SKM-1 (cell line): Measurements from ENCODE around the gene RTN4IP1.

Source experiments
- DNase-seq: peaks from one replicate; lab custom pipeline; 2025; ENCODE audit not compliant: unreplicated experiment; lab: John Stamatoyannopoulos, UW

RTN4IP1 gene, protein sequence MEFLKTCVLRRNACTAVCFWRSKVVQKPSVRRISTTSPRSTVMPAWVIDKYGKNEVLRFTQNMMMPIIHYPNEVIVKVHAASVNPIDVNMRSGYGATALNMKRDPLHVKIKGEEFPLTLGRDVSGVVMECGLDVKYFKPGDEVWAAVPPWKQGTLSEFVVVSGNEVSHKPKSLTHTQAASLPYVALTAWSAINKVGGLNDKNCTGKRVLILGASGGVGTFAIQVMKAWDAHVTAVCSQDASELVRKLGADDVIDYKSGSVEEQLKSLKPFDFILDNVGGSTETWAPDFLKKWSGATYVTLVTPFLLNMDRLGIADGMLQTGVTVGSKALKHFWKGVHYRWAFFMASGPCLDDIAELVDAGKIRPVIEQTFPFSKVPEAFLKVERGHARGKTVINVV

DNA sequence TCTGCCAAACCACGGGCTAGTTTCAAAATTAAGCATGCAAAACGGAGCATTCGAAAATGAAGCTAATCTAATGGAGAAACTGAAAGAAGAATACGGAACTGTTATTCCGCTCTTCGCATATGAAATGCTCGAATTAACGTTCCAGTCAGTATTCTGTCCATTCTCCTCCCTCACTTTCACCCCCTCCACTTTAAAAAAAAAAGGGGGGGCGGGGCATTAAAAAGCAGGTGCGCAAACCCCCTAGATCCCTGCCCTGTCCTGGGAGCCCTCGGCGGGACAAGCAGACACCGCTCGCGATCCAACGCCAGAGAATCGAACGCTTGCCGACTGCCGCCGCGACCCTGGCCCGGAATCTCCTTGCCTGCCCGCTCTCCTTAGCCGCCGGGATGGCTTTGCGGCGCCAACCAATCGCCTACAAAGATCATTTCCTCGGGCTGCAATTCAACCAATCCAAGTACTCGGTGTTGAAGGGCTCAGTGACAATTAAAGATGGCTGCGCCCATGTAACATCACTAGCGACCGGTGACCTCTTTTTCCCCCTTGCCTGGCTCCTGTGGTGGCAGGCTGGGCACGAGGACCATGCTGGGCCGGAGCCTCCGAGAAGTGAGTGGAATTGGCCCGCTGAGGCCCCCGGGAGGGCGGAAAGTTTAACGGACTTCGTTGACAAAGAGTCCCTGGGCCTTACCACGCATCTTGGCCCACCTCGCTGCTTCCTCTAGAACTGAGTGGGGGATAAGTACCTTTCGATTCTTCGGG is at the start of gene RTN4IP1, which contains the start of gene QRSL1:
RTN4IP1 (minus strand) TSS at position 396 of the 756 bp plus-strand sequence. CDS start 477 bp downstream, outside the sequence.
QRSL1 (plus strand) TSS at position 476 of the 756 bp plus-strand sequence; CDS start at position 580, 104 bp downstream.
- DNase-seq = peak; percentile 89

DNA sequence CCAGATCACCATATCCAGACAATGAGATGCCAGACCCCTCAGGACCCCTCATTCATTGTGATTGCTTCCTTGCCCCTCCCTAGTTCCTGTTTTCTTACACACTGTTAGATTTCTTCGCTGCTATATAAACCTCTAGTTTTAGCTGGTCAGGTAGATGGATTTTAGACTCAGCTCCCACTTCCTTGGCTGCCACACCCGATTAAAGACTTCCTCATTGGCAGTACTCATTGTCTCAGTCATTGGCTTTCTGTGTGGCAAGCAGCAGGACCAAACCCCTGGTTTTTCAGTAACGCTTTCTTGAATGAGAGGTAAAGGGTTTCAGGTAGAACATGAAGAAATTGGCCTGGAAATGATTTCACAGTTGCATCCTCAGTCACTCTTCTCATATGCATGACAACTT is 48.0 kb upstream of the RTN4IP1 start:
- DNase-seq = no peak

DNA sequence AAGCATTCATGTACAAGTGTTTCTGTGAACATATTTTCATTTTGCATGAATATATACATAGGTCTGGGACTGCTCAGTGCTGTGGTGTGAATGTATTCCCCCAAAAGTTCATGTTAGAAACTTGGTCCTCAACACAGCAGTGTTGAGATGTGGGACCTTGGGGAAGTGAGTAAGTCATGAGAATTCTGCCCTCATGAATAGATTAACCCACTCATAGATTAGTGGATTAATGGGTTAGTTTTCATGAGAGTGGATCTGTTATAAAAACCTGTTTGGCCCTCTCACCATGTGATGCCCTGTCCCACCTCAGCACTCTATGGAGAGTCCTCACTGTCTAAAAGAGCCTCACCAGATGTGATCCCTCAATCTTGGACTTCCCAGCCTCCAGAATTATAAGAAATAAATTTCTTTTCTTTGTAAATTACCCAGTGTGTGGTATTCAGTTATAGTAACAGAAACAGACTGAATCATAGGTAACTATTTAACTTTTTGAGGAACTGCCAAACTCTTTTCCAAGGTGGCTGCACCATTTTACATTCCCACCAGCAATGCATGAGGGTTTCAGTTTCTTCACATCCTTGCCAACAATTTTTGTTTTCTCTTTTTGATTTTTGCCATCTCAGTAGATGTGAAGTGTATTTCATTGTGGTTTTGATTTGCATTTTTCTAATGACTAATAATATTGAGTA is 45.4 kb upstream of the RTN4IP1 start:
- DNase-seq = no peak

DNA sequence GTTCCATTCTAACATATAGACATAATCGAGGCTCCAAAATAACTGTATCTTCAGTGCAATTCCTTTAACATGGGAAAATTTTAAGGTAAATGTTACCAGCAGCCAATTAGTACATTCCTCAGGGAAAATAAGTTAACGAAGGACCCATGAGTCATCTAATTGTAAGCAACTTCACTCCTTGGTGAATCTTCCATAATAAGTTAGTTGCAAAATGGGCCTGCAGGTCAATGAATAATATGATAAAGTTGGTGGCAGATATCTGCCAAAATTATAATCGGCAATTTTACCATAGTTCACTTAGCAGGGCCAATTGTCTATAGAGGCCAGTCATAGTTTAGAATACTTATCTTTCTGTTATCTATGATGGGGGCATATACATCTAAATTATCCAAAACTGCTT is 42.4 kb upstream of the RTN4IP1 start:
- no peak for DNase-seq

DNA sequence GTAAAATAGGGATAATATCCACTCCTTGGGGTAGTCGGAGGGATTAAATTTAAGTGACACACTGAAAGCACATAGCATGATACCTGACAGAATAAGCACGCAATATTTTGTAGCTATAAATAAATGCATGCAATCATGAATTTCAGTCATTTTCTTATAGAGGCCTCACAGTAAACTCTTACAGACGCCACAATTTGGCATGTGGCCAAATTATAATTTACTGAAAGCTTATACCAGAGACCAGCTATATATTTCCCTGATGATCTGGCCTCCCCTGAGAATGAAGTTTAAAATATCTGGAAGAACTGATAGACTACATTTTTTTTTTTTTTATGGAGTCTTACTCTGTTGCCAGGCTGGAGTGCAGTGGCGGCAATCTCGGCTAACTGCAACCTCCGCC is 40.9 kb upstream of the RTN4IP1 start:
- no peak for DNase-seq

DNA sequence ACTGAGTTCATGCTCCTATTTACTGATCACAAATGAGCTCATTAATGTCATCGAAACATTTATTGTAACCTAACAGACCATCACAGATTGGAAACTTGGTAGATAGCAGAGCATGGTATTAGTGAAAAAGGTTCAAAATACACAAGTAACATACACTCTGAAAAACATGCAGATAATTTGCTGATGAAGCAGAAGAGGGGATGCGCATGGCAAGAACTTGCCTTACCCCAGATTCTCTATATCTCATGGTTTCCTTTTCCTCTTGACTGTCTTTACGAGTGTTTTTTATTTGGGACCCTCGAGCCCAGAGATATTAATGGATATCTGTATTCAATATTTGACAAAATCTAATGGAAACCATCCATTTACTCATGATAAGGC is 37.7 kb upstream of the RTN4IP1 start:
- DNase-seq = no peak

DNA sequence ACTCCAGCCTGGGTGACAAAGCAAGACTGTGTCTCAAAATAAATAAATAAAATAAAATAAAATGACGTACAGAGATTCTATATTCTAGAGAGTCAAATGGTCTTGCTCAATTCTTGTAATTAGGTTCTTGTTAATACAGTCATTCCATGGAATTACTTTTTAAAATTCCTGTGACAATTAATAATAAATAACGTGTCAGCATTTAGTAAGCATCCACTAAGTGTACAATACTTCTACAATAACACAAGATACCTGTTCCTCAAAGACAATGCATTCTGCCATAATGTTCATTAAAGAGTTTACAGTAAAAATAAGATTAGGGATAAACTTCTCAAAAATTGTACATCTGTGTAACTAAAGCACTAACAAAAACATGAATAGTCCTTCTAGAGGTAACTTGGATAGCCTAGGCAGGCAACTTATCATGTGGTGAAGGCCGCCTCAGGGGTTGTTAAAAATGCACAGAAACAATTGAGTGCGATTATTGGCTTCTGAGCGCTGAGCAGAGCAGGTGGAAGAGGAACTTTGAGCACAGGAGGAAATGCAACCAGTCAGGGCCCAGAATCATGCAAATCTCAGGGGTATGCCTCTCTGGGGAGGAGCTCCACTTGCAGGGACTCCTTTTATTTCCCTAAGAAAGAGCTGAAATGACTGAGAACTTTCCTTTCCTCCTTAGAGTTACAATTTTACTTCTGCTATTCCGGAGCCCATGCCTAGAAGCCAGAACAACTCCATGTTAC is 37.2 kb upstream of the RTN4IP1 start:
- no peak for DNase-seq

DNA sequence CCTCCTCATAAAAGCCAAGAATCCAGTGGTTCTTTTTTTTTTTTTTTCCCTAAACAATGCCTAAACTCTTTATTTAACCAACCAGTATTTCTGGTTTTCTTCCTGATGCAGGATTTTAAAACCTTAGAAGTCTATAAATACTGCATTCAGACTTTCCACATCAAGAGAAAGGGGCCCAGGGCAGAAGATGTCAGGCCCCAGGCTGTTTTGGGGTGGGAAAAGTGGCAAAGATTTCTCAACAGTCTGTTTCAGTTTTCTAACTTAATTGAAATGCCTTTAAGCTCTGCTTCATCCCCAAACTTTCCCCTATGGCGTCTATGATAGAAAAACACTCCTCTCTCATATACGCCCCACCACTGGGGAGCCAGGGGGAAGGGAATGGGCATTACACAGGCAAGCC is 33.2 kb upstream of the RTN4IP1 start:
- DNase-seq = no peak

DNA sequence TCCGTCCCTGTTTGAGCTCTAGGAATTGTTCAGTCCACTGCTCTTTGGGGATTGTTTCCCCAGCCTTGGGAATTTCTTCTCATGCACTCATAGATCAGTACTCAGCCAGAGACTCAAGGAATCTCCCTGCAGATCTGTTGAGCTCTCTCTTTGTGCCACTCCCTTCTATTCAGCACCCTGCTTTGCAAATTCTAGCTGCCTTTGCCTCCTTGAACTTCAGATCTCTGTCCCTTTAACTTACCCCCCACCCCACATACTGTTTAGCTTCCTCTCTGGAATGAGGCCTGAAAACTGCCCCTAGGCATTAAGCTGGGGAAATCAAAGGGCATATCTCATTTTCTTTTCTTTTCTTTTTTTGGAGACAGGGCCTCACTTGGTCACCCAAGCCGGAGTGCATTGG is 30.6 kb upstream of the RTN4IP1 start:
- DNase-seq = no peak

DNA sequence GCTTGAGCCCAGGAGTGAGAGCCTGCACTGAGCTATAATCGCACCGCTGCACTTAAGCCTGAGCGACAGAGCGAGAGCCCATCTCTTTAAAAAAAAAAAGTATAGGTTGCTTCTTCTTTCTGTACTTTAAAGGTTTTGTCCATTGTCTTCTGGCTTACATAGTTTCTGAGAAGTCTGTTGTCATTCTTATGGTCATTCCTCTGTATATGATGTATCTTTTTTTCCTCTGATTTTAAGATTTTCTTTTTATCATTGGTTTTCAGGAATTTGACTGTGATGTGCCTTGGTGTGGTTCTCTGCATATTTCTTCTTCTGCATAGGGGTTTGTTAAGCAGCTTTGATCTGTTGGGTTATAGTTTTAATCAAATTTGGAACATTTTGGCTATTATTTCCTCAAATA is 29.2 kb upstream of the RTN4IP1 start:
- DNase-seq = no peak

DNA sequence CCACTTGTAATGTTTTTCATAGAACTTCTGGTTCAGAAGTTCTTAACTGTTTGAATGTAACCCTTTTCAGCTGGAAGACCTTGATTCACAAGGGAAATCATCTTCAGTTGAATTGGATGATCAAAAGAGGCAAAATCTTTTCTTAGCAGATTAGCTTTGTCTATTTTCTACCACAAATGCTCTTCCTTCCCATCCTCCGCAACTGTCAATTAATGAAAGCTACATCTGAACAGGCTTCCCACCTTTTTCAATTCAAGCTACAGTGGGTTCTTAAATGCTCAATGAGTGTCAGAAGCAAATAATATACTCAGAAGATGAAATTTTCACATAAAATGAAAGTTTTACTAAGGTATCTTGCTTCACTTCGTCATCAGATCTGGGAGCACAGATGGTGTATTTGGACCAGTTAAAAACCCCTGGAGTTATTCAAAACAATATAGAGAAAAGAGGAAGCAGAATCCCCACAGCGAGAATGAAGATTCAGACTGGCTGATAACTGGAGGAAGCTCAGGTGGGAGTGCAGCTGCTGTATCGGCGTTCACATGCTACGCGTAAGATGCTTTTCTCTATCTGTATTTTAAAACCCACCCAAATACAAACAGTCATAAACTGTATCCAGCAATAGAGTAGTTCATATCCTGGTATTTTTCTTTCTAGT is 19.5 kb upstream of the RTN4IP1 start:
- no peak for DNase-seq

DNA sequence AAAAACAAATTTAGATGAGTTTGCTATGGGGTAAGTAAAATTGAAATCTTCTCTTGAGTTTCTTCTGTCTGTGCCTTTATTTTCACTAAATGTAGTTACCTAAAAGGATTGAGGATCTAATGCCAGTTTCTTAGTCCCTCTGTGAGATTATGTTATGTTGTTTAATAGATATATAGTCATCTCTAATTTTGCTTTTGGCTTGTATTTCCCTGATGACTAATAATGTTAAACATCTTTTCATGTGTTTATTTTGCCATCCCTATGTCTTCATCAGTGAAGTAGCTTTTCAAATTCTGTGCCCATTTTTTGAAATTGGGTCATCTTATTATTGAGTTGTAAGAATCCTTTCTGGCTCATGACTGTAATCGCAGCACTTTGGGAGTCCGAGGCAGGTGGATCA is 13.8 kb upstream of the RTN4IP1 start:
- DNase-seq = no peak

DNA sequence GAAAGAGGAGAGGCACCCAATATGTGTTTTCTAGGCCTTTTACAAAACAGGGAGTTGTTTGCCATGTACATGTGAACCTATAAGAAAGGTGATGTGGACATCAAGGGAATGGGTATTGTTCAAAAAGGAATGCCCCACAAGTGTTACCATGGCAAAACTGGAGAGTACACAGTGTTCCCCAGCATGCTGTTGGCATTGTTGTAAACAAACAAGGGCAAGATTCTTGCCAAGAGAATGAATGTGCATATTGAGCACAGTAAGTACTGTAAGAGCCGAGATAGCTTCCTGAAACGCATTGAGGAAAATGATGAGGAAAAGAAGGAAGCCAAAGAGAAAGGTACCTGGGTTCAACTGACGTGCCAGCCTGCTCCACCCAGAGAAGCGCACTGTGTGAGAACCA is 13.2 kb upstream of the RTN4IP1 start:
- DNase-seq = no peak

DNA sequence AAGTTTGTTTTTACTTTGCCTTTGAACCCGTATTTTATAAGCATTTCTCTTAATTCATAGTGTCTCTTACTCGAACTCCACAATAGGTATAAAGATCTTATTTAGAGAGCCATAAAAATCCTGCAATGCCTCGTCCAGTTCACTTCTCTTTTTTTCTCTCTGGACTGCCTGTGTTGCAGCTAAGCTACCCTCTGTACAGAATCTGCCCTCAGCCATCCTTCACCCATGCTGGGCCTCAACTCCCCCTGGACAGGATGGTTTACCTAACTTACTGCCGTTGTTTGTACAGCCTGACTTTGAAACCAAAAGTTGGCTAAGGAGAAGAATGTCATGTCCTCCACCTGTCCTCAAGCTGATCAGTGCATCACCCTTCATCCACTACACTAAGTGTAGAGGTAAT is 10.5 kb upstream of the RTN4IP1 start:
- no peak for DNase-seq

DNA sequence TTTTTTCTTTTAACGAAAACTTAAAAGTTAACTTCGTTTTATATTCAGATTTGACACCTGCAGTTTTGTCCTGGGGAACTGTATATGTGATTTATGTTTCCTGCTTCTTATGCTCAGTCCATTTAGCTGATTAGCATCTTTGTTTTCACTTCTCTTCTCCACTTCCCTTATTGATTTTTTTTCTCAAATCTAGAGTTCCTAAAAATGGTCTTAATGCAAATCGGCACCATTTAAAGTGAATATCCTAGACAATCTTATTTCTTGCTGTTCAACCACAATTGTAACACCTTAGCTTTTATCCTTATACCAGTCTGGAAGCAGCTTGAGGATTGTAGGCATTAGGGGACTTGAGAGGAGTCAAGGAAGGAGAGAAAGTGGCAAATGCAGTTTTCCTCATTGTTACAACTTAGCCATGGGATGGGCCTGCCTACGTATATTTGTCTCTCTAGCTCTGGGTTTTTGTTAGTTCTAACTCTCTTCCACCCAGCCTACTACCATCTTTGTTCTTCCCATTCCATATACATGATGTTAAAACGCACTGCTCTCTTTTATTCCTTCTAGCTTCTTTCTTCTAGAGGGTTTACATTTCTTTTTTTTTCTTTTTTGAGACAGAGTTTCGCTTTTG is 8.5 kb upstream of the RTN4IP1 start:
- no peak for DNase-seq

DNA sequence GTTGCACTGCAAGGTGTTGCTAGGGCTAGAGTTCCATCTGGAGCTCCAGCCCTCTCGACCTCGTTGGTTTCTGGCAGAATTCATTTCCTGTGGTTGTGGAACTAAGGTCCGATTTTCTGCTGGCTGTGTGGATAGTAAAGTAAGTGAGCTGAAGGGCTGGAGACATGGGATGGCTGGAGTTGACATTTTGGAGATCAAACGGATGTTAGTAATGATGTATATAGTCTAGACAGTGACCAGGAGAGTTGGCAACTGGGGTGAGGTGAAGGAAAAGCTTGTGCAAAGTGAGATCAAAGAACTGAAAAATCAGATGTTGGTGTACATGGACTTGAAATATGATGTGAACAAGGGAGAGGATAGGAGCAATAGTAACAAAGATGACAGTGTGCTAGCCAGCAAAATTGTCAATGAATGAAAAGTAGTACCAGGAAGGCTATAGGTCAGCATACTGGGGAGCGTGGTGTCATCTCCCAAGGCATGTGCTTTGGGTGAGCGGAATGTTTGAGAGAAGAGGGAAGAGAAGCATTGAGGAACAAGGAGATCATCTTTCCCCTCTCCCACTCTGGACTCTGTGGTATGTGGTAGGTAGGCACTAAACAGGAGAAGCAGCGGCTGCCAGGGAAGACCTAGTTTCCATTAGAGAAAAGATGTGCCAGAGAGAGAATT is 7.9 kb upstream of the RTN4IP1 start:
- DNase-seq = no peak

DNA sequence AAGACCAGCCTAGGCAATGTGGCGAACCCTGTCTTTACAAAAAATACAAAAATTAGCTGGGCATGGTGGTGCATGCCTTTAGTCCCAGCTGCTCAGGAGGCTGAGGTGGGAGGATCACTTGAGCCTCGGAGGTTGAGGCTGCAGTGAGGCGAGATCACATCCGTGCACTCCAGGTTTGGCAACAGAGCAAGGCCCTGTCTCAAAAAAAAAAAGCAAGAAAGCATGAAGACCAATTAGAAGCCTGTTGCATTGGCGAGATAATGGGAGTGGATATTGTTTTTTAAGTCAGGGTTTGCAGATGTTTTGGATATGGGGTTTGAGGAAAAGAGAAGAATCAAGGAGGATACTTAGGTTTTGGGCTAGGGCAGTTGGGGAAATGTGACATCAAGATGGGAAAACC is 5.3 kb upstream of the RTN4IP1 start:
- no peak for DNase-seq

DNA sequence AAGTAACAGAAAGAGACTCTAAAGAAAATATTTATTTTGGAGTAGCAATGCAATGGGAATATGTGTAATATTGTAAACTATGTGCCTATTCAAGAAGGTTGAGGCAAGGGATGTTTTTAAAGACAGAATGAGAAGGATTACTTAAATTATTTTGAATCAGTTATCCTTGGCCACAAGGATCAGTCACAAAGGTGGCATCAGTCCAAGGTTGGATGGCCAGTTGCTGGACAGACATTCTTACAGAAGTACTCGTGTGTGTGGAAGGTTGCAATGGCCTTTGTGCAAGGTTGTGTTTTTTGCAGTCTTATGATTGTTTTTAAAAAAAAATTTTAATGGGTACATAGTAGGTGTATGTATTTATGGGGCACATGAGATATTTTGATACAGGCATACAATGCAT is 2.0 kb upstream of the RTN4IP1 start:
- no peak for DNase-seq

DNA sequence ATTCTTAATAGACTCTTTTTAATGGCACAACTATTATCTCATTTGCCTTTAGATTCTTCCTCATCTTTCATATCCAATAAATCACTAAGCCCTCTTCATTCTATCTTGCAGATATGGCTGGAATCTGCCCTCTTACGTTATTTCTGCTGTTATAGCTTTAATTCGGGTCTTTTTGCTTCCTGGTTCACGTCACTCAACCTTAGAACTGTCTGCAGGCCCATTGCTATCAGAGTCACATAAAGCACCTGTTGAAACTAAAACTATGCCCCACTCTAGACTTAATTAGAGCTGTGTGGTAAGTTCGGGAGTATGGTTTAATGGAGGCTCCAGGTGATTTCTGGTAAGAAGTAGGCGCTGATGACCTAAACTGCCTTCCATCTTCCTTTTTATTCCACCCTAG is 1.1 kb upstream of the RTN4IP1 start:
- no peak for DNase-seq

DNA sequence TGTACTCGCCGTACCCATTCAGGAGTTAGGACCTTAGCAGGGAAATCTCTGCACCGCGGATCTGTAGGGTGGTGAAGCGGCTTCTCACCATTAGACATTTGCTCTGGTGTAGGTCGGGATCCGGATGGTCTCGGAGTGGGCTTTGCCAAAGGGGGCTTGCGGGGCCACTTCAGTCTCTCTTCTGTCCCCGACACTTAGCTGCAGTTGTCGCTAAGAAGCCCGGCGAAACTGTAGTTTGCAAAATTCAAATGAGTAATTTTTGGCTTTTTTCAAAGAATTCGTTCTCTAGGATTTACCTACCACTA is 513 bp upstream of the RTN4IP1 start:
- DNase-seq = no peak
